Fibroblast of skin of right biceps (primary cell): Measurements from ENCODE around the gene HPS1.

Experiments
- DNase-seq: peaks from one replicate; pipeline ENCODE4 v3.0.0-alpha.2; 2013

HPS1 gene

DNA sequence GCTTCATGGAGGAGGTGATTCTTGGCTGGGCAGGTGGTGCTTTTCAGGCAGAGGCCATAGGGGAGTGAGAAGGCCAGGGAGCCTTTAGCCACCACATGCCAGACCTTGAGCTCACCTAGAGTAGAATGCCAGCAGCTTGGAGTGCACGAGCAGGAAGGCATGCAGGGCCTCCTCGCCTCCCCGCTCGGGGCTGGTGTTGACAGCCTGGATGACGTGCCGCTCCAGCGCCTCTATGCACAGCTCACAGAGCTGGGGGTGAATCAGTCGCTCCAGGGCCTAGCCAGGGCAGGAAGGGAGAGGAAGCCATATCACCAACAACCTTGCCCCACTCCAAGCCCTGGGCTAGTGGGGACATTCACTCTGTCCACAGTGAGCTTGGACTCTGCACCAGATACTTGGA, 15.7 kb downstream of the HPS1 start:
- peak; percentile 23 for DNase-seq

GRCh38 chr10:98430427-98430826, 16.3 kb downstream of the HPS1 start:
- no peak for DNase-seq

- DNase-seq: no peak
Measured at GRCh38 chr10:98429320-98430072, 17.2 kb downstream of the HPS1 start.

GRCh38 chr10:98427011-98427515, 19.7 kb downstream of the HPS1 start:
- no peak for DNase-seq

GRCh38 chr10:98425511-98426352, 21.0 kb downstream of the HPS1 start:
- peak; percentile 23 for DNase-seq

DNA sequence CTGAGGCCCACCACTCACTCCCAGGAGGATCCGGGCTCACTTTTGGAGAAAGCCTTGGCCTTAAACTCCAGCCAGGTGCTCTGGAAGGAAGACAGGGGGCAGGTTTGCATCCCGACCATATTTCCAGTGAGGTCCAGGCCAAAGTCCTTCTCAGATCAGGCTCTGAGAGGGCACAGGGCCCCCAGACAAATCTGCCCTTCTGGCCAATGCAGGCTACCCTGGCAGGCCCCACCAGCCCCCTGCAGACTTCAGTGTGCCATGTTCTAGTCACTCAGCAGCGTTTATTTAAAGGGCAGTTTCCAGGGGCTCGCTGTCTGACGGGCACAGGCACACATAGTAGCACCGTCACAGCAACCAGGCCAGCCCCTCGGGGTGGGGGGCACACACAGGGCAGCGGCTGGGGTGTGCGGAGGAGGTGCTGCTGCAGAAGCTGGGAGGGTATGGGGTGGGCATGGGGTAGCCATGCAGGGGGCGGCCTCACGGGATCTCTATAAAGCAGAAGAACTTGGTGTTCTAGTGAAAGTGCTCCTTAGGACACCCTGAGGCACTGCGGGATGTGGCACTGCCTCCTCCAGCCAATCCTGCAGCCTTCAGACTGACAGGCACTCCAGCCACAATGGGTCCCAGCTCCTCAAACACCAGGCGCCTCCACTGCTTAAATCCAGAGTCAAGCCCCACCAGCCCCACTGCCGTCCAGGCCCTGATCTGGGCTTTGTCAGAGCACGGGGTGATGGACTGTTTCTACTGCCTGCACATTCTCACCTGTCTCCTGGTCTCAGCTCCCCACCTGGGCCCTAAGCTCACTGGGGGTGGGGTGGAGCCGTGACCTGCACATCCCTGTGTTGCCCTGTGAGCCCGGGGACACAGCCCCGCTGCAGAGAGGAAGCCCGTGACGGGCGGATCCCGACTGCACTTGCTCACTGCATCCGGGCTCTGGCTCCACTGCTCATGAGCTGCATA, 22.2 kb downstream of the HPS1 start:
- DNase-seq: no peak

DNA sequence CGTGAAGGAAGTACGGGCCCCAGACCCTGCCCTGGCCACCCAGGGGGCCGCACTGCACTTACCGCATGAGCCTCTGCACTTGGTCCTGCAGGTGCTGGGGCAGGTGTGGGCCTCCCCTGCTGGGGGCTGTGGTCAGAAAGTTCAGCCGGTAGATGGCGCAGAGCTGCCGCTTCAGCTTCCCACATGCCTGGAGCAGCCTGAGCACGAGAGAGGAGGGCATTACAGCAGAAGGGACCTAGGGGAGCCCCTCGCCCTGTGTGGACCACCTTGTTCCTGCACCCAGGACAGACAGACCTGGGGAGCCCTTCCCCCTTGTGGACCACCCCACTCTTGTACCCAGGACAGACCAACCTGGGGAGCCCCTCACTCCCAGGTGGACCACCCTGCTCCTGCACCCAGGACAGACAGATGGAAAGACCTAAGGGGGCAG, 23.0 kb downstream of the HPS1 start:
- DNase-seq: no peak

DNA sequence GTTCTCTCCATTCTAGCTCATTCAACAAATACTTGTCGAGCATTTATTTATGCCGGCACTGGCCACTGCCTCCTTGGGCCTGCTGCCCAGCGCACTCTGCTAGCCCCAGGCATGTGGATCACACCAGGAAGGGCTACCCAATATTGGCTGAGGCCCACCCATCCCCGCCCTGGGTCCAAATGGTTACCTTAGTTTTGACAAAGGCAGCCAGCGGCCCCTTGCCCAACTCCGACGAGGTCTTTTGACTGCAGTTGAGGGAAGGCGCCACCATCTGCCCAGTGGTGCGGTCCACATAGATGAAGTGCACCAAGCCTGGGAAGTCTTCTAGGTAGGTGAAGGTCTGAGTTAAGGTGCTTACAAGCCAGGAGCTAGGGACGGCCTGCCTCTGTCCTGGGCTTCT, 24.6 kb downstream of the HPS1 start:
- DNase-seq: no peak

DNA sequence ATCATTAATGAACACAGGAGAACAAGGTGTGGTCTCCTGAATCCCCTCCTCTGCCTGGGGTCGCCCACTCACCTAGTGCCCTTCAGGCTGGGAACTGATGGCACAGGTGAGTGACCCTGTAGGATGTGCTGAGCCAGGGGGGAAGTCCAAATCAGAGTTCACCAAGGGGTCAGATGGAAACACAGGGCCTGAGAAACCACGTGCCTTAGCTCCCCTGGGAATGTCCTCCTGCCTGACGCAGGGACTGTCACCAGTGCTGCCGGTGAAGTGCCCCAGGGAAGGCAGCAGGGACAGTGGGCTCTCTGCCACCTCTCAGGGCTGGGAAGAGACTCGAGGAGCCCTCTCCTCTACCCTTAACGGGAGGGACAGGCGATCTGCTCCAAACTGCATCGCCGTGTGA, 25.9 kb downstream of the HPS1 start:
- DNase-seq: no peak

DNA sequence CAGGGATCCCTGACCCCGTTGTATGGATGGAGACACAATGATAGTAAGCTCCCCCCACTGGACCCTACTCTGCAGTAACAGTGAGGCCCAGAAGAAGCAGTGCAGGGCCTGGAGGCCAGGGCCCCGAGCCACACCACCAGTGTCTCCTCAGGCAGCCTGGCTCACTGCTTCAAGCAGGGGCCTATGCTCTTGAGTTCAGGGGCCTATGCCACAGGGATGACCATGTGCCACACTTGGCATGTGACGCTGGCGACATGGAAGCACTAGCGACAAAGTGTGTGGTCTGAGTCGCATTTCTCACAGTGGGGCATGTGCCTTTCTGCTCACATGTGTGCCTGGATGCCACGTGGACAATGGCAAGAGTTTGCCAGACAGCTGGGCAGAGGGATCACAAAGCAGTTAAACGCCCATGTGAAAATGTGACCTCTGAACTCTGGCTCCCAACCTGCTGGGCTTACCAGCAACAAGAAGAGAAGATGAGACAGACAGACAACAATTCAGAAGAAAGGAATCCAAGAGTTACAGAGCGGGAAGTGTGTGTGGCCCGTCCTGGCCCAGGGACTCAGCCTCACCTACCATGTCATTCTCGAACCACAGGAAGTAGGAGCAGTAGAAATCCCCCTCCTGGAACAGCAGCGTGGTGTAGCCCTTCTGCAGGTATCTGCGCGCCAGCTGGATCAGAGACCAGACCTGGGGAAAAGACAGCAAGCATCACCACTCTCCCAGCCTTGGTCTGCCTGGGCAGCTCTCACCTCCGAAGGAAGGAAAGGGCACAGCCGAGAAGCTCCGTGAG, 27.1 kb downstream of the HPS1 start:
- DNase-seq: no peak

GRCh38 chr10:98418665-98419468, 27.9 kb downstream of the HPS1 start:
- no peak for DNase-seq

DNA sequence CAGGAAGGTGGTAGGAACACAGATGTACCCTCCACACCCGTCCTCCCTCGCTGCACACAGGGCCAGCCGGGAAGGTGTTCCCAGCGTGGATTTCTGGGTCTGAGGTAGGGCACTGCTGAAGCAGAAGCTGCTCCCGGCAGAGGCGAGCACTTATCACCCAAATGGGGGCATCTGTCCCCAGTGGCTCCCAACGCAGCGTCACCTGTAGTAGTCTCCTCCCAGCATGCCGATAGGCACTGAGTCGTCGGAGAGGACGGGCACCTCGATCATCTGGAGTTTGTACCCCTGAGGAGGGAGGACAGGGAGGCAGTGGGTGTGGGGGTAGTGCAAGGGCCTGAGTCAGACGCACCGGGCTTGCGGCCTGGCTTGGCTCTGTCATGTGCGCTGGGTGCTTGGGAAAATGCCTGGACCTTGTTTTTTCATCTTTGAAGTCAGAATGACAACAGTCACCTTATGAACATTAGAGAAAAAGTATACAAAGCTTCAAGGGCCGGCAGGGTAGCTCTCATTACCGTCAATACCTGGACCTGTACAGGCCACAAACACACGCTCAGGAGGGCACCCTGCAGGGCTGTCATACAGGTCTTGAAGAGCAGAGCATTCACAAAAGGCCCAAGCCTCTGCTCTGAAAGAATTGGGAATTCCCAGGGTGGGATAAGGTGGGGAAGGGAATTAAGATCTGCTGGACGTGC, 28.6 kb downstream of the HPS1 start:
- DNase-seq: no peak

- no peak for DNase-seq
Measured at GRCh38 chr10:98417481-98417959, 29.2 kb downstream of the HPS1 start.

DNA sequence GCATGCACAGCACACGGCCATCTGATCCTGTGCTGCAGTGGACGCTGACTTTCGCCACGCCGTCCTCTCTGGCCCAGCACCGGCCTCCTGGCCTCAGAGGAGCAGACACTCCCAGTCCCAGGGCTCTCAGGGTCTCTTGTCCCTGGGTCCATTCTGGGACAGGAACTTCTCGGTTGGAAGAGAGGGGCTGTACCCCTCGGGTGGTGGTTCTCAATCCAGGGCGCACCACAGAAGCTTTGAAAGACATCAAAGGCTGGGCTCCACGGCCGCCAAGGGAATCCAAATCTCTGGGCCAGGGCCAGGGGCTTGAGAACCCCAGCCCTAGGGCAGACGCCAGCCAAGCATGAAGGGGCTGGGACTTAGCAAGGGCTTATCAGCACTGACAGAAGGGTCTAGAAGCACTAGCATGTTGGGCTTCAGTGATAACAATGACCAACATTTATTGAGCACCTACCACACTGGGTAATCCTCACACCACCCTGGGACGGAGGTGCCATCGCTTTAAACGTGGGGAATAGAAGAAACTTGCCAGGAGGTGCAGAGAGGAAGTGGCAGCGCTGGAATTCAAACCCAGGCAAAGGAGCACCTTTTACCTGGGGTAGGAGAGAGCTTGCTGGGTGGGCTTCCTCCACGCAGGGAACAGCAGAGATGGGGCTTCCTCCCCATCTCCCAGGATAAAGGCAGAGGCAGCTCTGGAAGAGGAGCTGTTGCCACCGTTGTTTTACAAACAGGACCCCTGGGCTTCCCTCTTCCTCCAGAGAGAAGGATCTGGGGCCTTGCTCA, 29.9 kb downstream of the HPS1 start:
- DNase-seq: no peak

GRCh38 chr10:98415731-98416119, 31.0 kb downstream of the HPS1 start:
- DNase-seq: peak; percentile 49

- peak; percentile 95 for DNase-seq
Measured at GRCh38 chr10:98414932-98415730, 31.6 kb downstream of the HPS1 start, which contains the start of gene PYROXD2. Gene PYROXD2 (minus strand): TSS chr10:98415182. CDS start chr10:98415135, 47 bp downstream.

DNA sequence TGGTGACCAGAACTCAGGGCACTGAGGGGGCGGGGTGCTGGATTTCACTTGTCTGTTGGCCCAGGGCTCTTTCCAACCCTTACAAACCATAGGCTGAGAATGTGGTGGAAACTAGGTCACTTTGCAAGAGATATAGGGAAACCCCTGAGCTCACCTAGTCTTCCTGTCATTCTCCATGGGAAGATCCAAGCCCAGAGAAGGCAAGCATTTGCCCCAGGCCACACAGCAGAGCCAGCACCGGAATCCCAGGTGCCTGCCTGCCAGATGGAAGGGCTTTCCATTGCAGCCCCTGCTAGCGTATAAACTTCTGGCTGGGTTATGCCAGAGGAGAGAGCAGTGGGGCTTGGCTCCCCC, 32.2 kb downstream of the HPS1 start:
- DNase-seq: no peak

DNA sequence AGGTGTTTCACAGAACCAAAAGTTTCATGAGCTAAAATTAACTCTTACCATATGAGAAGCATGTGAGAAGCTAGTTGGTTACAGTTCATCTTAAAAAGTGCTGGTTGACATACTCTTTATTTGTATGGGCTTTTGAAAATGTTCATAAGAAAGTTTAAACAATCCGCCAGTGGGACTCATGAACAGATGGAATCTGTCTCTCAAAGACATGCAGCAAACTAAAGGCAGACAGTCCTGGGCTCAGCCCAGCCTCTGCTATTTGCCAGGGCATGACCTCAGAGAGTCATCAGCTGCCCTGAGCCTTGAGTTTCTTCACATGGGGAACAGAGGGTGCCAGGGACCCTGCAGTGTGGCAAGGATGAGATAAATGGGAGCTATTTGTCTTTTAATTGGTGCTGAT, 35.0 kb downstream of the HPS1 start:
- no peak for DNase-seq

GRCh38 chr10:98411166-98411565, 35.6 kb downstream of the HPS1 start:
- no peak for DNase-seq
